Measurements from ENCODE around the gene KIF3B.
A peak's percentile ranks its signal among the peaks of the same experiment; 100 is the strongest.
"Not testable (repeated sequence)": the region's sequence is repeated elsewhere in the genome, so short reads cannot be mapped to it uniquely, and the experiment has no call there.

Gene KIF3B

DNA sequence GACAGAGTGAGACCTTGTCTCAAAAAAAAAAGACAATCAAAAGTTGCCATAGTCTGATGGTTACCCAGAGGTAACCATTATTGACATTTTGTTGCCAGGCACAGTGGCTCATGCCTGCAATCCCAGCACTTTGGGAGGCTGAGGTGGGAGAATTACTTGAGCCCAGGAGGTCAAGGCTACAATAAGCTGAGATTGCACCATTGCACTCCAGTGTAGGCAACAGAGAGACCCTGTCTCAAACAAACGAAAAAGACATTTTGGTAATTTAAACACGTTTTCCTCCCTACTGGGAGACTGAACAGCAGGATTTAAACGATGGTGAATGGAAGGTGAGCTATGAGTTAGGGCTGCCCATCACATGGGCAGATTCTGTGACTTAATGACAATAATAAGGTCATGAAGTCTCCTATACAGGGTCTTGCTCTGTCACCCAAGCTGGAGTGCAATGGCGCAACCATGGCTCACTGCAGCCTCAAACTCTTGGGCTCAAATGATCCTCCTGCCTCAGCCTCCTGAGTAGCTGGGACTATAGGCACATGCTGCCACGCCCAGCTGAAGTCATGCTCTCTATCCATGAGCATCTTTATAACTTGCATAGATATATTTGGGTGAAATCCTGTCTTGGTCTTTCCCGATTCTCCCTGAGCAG lies 76.5 kb downstream of the KIF3B start:
- H3K9me3 ChIP-seq (ENCODE audit: control insufficient read depth in 5 of 5, low read length in 5 of 5) = no peaks in the 10 kb centered on the region
- no peak overlapping the region for H3K27ac ChIP-seq (ENCODE audit: low read depth, low read length)
- H3K36me3 ChIP-seq (ENCODE audit: control insufficient read depth in 5 of 5, insufficient read depth in 5 of 5, low read length in 5 of 5) = no peaks in the 10 kb centered on the region
- no peak overlapping the region for H3K4me3 ChIP-seq (ENCODE audit: low read depth in 1 of 5, low read length in 5 of 5)
- peaks cover 0 to 16% (median 12%) of the 10 kb centered on the region in 5 donors for H3K4me1 ChIP-seq (ENCODE audit: control insufficient read depth in 5 of 5, insufficient read depth in 5 of 5, low read length in 5 of 5)
- no peak overlapping the region for H3K9ac ChIP-seq (ENCODE audit: low read length in 5 of 5)
- H3K27me3 ChIP-seq (ENCODE audit: control insufficient read depth in 5 of 5, insufficient read depth in 4 of 5, low read length in 5 of 5) = no peaks in the 10 kb centered on the region

DNA sequence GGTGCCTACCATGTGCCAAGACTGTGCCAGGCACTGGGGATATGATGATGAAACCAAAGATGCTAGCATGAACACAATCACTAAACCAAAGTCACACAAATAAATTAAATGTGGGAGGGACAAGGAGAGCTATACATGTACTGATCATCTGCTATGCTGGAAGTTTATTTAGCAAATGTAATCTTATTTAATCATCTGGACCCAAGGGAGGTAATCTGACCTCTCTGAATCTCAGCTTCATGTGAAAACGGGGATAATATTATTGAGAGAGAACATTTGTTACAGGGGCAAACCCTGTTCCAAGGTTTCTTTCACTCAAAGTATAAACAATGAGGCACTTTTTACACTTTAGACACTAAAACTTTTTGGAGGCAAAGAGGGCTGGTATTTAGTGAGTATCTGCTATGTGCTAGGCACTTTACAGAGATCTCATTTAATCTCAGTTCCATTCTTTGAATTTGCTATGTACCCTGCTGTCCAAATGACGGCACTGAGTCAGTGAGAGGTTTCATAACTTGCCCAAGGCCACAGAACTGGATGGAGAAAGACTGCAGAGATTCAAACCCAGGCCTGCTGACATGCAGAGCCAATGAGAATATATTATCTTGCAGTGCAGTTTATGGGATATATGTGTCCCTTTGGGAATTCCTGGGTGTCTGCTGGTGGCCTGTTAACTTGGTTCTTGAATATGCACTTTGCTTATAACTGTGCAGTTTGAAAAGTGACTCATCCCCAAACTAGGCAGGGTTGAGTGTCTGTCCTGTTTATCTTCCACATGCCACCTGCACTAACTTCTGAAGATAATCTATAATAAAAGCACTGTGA lies 77.4 kb downstream of the KIF3B start:
- no peak overlapping the region for H3K9ac ChIP-seq (ENCODE audit: low read length in 5 of 5)
- H3K36me3 ChIP-seq (ENCODE audit: control insufficient read depth in 5 of 5, insufficient read depth in 5 of 5, low read length in 5 of 5) = no peaks in the 10 kb centered on the region
- no peaks in the 10 kb centered on the region for H3K27me3 ChIP-seq (ENCODE audit: control insufficient read depth in 5 of 5, insufficient read depth in 4 of 5, low read length in 5 of 5)
- no peak overlapping the region for H3K27ac ChIP-seq (ENCODE audit: low read depth, low read length)
- H3K4me3 ChIP-seq (ENCODE audit: low read depth in 1 of 5, low read length in 5 of 5) = no peak overlapping the region
- H3K9me3 ChIP-seq (ENCODE audit: control insufficient read depth in 5 of 5, low read length in 5 of 5) = no peaks in the 10 kb centered on the region
- peaks cover 0 to 23% (median 18%) of the 10 kb centered on the region in 5 donors for H3K4me1 ChIP-seq (ENCODE audit: control insufficient read depth in 5 of 5, insufficient read depth in 5 of 5, low read length in 5 of 5)

DNA sequence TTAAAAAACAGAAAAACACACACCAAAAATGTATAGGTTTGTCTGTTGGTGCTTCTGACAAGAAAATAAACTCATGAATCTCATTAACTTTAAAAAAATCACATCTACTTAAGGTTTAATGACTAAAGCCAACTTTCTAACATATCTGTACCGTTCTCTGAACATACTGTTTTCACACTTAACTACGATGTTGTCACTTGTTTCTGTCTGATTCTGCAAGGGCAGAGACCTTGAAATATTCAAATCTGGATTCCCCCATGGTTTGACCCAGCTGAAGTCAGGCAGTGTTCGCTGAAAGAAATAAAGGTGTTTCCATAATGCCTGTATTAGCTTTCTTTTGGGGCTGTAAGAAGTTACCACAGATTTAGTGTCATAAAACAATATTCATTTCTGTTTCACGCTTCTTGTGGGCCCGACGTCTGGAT lies 78.0 kb downstream of the KIF3B start:
- H3K9ac ChIP-seq (ENCODE audit: low read length in 5 of 5) = no peak overlapping the region
- no peaks in the 10 kb centered on the region for H3K9me3 ChIP-seq (ENCODE audit: control insufficient read depth in 5 of 5, low read length in 5 of 5)
- no peaks in the 10 kb centered on the region for H3K36me3 ChIP-seq (ENCODE audit: control insufficient read depth in 5 of 5, insufficient read depth in 5 of 5, low read length in 5 of 5)
- H3K4me3 ChIP-seq (ENCODE audit: low read depth in 1 of 5, low read length in 5 of 5) = no peak overlapping the region
- H3K4me1 ChIP-seq (ENCODE audit: control insufficient read depth in 5 of 5, insufficient read depth in 5 of 5, low read length in 5 of 5) = peaks cover 2 to 29% (median 25%) of the 10 kb centered on the region in 5 donors
- no peak overlapping the region for H3K27ac ChIP-seq (ENCODE audit: low read depth, low read length)
- H3K27me3 ChIP-seq (ENCODE audit: control insufficient read depth in 5 of 5, insufficient read depth in 4 of 5, low read length in 5 of 5) = no peaks in the 10 kb centered on the region

DNA sequence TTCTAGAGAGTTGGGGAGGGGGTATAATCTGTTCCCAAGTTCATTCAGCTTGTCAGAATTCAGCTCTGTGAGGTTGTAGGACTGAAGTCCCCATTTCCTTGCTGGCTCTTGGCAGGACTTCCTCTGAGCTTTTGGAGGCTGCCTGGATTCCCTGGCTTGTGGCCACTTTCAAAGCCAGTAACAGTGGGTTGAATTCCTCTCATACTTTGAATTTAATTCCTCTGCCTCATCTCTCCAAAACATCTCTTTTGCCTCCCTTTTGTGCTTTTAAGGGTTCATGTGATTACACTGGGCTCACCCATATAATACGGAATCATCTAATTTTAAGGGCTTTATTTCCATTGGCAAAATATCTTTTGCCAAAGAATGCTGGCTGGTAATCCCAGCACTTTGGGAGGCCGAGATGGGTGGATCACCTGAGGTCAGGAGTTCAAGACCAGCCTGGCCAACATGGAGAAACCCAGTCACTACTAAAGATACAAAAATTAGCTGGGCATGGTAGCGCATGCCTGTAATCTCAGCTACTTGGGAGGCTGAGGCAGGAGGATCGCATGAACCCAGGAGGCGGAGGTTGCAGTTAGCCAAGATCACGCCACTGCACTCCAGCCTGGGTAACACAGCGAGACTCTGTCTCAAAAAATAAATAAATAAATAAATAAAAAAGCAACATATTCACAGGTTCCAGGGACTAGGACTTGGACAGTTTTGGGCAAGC lies 78.6 kb downstream of the KIF3B start:
- H3K9ac ChIP-seq (ENCODE audit: low read length in 5 of 5) = peak overlapping the region in 1 of 5 donors; percentile 99
- H3K36me3 ChIP-seq (ENCODE audit: control insufficient read depth in 5 of 5, insufficient read depth in 5 of 5, low read length in 5 of 5); H3K9me3 ChIP-seq (ENCODE audit: control insufficient read depth in 5 of 5, low read length in 5 of 5); H3K27me3 ChIP-seq (ENCODE audit: control insufficient read depth in 5 of 5, insufficient read depth in 4 of 5, low read length in 5 of 5): not testable (repeated sequence)
- H3K4me1 ChIP-seq (ENCODE audit: control insufficient read depth in 5 of 5, insufficient read depth in 5 of 5, low read length in 5 of 5) = peaks cover 2 to 36% (median 29%) of the 10 kb centered on the region in 5 donors
- H3K4me3 ChIP-seq (ENCODE audit: low read depth in 1 of 5, low read length in 5 of 5) = peak overlapping the region in 1 of 5 donors; percentile 74
- H3K27ac ChIP-seq (ENCODE audit: low read depth, low read length) = peak overlapping the region; percentile 90

DNA sequence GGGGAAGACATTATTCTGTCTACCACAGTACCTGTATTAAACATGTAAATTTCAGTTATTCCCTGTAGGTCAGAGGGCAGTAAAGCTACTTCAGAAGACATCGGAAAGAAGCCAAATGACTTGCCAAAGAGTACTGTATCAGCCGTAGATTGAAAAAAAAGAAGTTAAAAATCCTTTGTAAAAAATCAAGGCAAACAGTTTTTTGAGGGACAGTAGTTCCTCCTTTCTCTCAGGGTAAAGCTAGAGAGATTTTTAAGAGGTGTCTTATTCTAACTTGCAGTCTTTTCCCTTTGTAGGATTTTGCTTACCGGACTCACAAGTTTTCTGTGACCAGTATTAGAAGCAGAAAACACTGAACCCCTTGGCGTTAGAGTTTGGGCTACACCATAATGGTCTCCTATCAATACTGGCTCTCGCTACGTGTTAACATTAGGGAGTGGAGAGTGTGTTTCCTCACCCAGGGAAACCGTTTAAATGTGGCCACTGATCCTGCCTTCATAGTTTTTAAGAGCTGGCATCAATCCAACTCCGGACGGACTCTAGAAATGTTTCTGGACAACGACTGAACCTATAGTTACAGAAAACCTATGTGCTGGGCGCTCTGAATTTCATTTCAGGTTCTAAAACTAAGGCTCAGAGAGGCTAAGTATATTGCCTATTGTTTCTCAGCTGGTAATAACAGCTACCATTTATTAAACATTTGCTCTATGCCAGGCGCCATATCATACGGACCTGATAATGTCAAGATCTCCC lies 79.3 kb downstream of the KIF3B start:
- H3K27ac ChIP-seq (ENCODE audit: low read depth, low read length) = peak overlapping the region; percentile 90

DNA sequence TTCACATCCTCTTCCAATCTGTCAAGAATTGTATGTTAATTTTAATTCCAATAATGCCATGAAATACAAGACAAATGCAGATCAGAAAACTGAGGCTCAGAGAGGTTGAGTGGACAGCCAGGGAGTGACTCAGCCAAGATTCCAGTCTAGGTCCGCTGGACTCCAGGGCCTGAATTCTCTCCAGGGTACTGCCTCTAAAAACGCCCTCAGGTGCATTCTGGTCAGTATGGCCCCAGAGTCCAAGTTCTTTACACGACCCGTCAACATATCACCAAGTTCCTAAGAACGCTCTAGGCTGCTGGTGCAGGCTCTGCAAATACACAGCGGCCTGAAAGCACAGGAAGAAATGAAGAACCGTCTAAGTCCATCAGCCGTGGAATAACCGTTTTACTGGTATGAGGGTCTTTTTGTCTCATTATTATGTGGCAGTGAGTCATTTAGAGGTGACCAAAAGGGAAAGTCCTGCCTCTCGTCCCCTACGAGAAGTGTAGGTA lies 80.0 kb downstream of the KIF3B start:
- H3K4me1 ChIP-seq (ENCODE audit: control insufficient read depth in 5 of 5, insufficient read depth in 5 of 5, low read length in 5 of 5) = peaks cover 2 to 45% (median 34%) of the 10 kb centered on the region in 5 donors

More for the DNA sequence above, 79.3 kb downstream of the KIF3B start:
- Histone ChIP-seq H3K4me1 (ENCODE audit: control insufficient read depth in 5 of 5, insufficient read depth in 5 of 5, low read length in 5 of 5) (peaks cover 2 to 40% (median 30%) of the 10 kb centered on the region in 5 donors), H3K9ac (ENCODE audit: low read length in 5 of 5) (peak overlapping the region; percentile 42 to 99 (median 92)), H3K36me3 (ENCODE audit: control insufficient read depth in 5 of 5, insufficient read depth in 5 of 5, low read length in 5 of 5) (no peaks in the 10 kb centered on the region), H3K4me3 (ENCODE audit: low read depth in 1 of 5, low read length in 5 of 5) (peak overlapping the region; percentile 74 to 90 (median 85)), H3K27me3 (ENCODE audit: control insufficient read depth in 5 of 5, insufficient read depth in 4 of 5, low read length in 5 of 5) (no peaks in the 10 kb centered on the region), H3K9me3 (ENCODE audit: control insufficient read depth in 5 of 5, low read length in 5 of 5) (no peaks in the 10 kb centered on the region)

DNA sequence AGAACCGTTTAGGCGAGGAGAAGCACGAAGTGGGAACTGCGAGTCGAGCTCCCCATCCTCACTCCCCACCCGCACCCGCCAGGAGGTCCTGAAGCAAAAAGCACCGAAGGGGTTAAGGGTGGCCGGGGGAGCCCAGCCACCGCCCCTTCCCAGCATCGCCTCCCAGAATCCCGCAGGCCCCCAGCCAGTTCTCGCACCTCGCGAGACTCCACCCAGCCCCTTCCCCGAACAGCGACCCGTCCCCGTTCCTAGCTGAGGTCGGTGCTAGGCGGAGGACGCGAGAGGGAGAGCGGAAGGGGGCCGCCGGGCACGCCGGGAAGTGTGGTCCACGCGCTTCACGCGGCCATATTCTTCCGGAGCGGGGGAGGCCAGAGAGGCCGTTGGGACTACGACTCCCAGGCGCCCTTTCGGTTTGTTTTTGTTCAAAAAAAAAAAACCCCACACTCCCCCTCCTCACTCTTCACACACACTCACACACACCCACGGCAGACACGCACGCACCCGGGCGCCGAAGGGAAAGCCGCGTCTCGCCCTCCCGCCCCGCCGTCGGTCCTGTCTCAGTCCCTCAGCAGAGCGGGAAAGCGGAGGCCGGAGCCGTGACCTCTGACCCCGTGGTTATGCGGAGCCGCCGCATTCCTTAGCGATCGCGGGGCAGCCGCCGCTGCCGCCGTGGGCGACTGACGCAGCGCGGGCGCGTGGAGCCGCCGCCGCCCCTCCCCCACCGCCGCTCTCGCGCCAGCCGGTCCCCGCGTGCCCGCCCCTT lies 80.6 kb downstream of the KIF3B start, which contains the start of gene ASXL1:
TSS of gene ASXL1 (plus strand) at position 463 of the 763 bp plus-strand sequence. CDS start 445 bp downstream, outside the sequence.
- Histone ChIP-seq H3K27me3 (ENCODE audit: control insufficient read depth in 5 of 5, insufficient read depth in 4 of 5, low read length in 5 of 5) (no peaks in the 10 kb centered on the region), H3K36me3 (ENCODE audit: control insufficient read depth in 5 of 5, insufficient read depth in 5 of 5, low read length in 5 of 5) (no peaks in the 10 kb centered on the region), H3K4me1 (ENCODE audit: control insufficient read depth in 5 of 5, insufficient read depth in 5 of 5, low read length in 5 of 5) (peaks cover 2 to 50% (median 39%) of the 10 kb centered on the region in 5 donors), H3K9me3 (ENCODE audit: control insufficient read depth in 5 of 5, low read length in 5 of 5) (no peaks in the 10 kb centered on the region), H3K27ac (ENCODE audit: low read depth, low read length) (peak within 1 kb of the TSS; percentile 97), H3K9ac (ENCODE audit: low read length in 5 of 5) (peak within 1 kb of the TSS; percentile 96 to 99 (median 97)), H3K4me3 (ENCODE audit: low read depth in 1 of 5, low read length in 5 of 5) (peak within 1 kb of the TSS; percentile 86 to 100 (median 94))

More for the DNA sequence above, 80.0 kb downstream of the KIF3B start:
- no peaks in the 10 kb centered on the region for H3K36me3 ChIP-seq (ENCODE audit: control insufficient read depth in 5 of 5, insufficient read depth in 5 of 5, low read length in 5 of 5)
- H3K9me3 ChIP-seq (ENCODE audit: control insufficient read depth in 5 of 5, low read length in 5 of 5) = no peaks in the 10 kb centered on the region
- no peaks in the 10 kb centered on the region for H3K27me3 ChIP-seq (ENCODE audit: control insufficient read depth in 5 of 5, insufficient read depth in 4 of 5, low read length in 5 of 5)
- peak overlapping the region; percentile 90 for H3K27ac ChIP-seq (ENCODE audit: low read depth, low read length)
- peak overlapping the region; percentile 42 to 99 (median 92) for H3K9ac ChIP-seq (ENCODE audit: low read length in 5 of 5)
- peak overlapping the region; percentile 74 to 90 (median 85) for H3K4me3 ChIP-seq (ENCODE audit: low read depth in 1 of 5, low read length in 5 of 5)

DNA sequence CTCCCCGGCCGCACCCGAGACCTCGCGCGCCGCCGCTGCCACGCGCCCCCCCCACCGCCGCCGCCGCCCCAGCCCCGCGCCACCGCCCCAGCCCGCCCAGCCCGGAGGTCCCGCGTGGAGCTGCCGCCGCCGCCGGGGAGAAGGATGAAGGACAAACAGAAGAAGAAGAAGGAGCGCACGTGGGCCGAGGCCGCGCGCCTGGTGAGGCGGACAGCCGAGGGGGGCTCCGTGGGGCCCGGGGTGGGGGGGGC lies 81.1 kb downstream of the KIF3B start:
- Histone ChIP-seq H3K4me3 (ENCODE audit: low read depth in 1 of 5, low read length in 5 of 5) (peak overlapping the region in 3 of 5 donors; percentile 86 to 98 (median 94)), H3K4me1 (ENCODE audit: control insufficient read depth in 5 of 5, insufficient read depth in 5 of 5, low read length in 5 of 5) (peaks cover 2 to 53% (median 43%) of the 10 kb centered on the region in 5 donors), H3K9ac (ENCODE audit: low read length in 5 of 5) (peak overlapping the region in 2 of 5 donors; percentile 96 to 97), H3K27ac (ENCODE audit: low read depth, low read length) (peak overlapping the region; percentile 97), H3K27me3 (ENCODE audit: control insufficient read depth in 5 of 5, insufficient read depth in 4 of 5, low read length in 5 of 5) (no peaks in the 10 kb centered on the region), H3K36me3 (ENCODE audit: control insufficient read depth in 5 of 5, insufficient read depth in 5 of 5, low read length in 5 of 5) (no peaks in the 10 kb centered on the region), H3K9me3 (ENCODE audit: control insufficient read depth in 5 of 5, low read length in 5 of 5) (no peaks in the 10 kb centered on the region)
